Parathyroid adenoma (tissue), 2 donors: ENCODE measurements around the gene IL1RAPL1.

ENCODE experiments used
- H2AFZ ChIP-seq: fragments of 300-600 bp; sonication (generic); one replicate; pipeline ENCODE4 v1.7.0; 2017; ENCODE audit warnings: antibody characterized with exemption, mild to moderate bottlenecking
- H3K27ac ChIP-seq: fragments of 300-600 bp; sonication (generic); one replicate; pipeline ENCODE4 v1.7.0; 2017
- H3K27me3 ChIP-seq: fragments of 300-600 bp; sonication (generic); one replicate; pipeline ENCODE4 v1.7.0; 2017; ENCODE audit warnings: low read length; ENCODE audit not compliant: control insufficient read depth, insufficient read depth
- H3K36me3 ChIP-seq: fragments of 300-600 bp; sonication (generic); one replicate; pipeline ENCODE4 v1.7.0; 2017; ENCODE audit warnings: low read length; ENCODE audit not compliant: control insufficient read depth, insufficient read depth
- H3K4me1 ChIP-seq: fragments of 300-600 bp; sonication (generic); one replicate; pipeline ENCODE4 v1.7.0; 2017; ENCODE audit warnings: control low read depth
- H3K4me2 ChIP-seq: fragments of 300-600 bp; sonication (generic); one replicate; pipeline ENCODE4 v1.7.0; 2017; ENCODE audit warnings: low read length
- H3K4me3 ChIP-seq: fragments of 300-600 bp; sonication (generic); one replicate; pipeline ENCODE4 v1.7.0; 2017; ENCODE audit warnings: low read depth, low read length
- H3K79me2 ChIP-seq: fragments of 300-600 bp; sonication (generic); one replicate; pipeline ENCODE4 v1.7.0; 2017; ENCODE audit warnings: control low read depth
- H3K9ac ChIP-seq: fragments of 300-600 bp; sonication (generic); one replicate; pipeline ENCODE4 v1.7.0; 2017; ENCODE audit warnings: mild to moderate bottlenecking
- H3K9me3 ChIP-seq: fragments of 300-600 bp; sonication (generic); one replicate; pipeline ENCODE4 v1.7.0; 2017; ENCODE audit warnings: low read length; ENCODE audit not compliant: control insufficient read depth
- TF ChIP-seq, protein P1 (sequence below): fragments of 300-600 bp; sonication (generic); IDR thresholded peaks from one replicate; pipeline ENCODE4 v1.7.0; 2017; ENCODE audit warnings: antibody characterized with exemption, mild to moderate bottlenecking
- donor health status: primary hyperparathyroidism.

IL1RAPL1 gene

DNA sequence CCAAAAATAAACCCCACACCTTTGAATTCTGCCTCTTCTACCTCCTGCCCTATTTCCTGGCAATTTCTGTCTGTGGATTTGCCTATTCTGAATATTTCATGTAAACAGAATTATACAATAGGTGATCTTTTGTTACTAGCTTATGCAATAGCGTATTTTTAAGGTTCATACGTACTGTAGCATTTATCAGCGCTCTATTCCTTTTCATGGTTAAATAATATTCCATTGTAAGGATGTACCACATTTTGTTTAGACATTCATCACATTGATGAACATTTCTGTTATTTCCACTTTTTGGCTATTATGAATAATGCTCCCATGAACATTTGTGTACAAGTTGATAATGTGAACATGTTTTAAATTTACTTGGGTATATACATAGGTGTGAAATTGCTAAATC is 847.7 kb downstream of the IL1RAPL1 start:
- Histone ChIP-seq H3K4me1 (no peaks in the 10 kb centered on the region), H3K9me3 (no peaks in the 10 kb centered on the region), H3K27ac (no peak overlapping the region)

DNA sequence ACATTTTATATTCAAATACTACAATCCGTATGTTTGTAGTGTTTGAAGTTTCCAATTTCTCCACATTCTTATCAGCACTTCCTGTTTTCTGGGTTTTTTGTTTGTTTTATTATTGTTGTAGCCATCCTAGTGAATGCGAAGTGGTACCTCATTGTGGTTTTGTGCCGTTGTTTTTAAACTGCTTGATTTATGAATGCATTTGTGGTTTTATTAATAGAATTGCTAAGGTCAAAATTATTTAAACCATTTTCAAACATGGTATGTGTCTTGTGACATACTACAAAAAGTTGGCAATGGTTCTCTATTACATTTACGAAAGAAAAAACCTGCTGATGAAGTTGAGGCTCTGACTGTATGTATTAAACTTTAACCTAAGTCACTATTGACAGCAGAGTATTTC is 848.1 kb downstream of the IL1RAPL1 start:
- TF ChIP-seq, protein P1, sequence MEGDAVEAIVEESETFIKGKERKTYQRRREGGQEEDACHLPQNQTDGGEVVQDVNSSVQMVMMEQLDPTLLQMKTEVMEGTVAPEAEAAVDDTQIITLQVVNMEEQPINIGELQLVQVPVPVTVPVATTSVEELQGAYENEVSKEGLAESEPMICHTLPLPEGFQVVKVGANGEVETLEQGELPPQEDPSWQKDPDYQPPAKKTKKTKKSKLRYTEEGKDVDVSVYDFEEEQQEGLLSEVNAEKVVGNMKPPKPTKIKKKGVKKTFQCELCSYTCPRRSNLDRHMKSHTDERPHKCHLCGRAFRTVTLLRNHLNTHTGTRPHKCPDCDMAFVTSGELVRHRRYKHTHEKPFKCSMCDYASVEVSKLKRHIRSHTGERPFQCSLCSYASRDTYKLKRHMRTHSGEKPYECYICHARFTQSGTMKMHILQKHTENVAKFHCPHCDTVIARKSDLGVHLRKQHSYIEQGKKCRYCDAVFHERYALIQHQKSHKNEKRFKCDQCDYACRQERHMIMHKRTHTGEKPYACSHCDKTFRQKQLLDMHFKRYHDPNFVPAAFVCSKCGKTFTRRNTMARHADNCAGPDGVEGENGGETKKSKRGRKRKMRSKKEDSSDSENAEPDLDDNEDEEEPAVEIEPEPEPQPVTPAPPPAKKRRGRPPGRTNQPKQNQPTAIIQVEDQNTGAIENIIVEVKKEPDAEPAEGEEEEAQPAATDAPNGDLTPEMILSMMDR, result no peak
- H3K9me3 ChIP-seq, result no peaks in the 10 kb centered on the region
- no peaks in the 10 kb centered on the region for H3K36me3 ChIP-seq
- no peak overlapping the region for H3K27ac ChIP-seq
- H3K4me1 ChIP-seq, result no peaks in the 10 kb centered on the region
- H3K9ac ChIP-seq, result no peak overlapping the region
- H3K79me2 ChIP-seq, result no peaks in the 10 kb centered on the region
- no peak overlapping the region for H2AFZ ChIP-seq
- no peak overlapping the region for H3K4me3 ChIP-seq
- H3K4me2 ChIP-seq, result no peak overlapping the region
- no peaks in the 10 kb centered on the region for H3K27me3 ChIP-seq

More for the DNA sequence above, 847.7 kb downstream of the IL1RAPL1 start:
- TF ChIP-seq, protein P1, result no peak
- Histone ChIP-seq H3K36me3 (no peaks in the 10 kb centered on the region), H3K27me3 (no peaks in the 10 kb centered on the region), H3K9ac (no peak overlapping the region), H3K79me2 (no peaks in the 10 kb centered on the region), H2AFZ (no peak overlapping the region), H3K4me2 (no peak overlapping the region), H3K4me3 (no peak overlapping the region)

DNA sequence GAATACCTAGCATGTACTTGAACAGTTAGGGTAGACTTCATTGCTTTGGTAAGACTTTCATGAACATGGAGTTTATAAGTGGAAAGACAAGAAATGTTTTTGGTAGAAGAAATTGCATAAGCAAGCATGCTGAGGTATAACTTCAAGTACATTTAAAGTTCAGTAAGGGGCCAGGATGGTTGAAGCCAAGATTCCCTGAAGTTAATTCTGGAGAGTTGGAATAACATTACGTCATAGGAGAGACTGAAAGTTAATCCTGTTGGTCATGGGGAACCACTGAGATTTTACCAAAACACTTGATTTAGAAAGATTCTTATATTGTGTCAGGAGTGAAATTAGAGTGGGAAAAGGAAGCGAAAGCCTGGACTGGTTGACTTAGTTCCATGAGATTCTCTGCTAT is 860.6 kb downstream of the IL1RAPL1 start:
- no peaks in the 10 kb centered on the region for H3K4me1 ChIP-seq
- no peak overlapping the region for H3K4me2 ChIP-seq
- no peaks in the 10 kb centered on the region for H3K27me3 ChIP-seq
- H3K9ac ChIP-seq, result no peak overlapping the region
- TF ChIP-seq, protein P1, result no peak
- H3K9me3 ChIP-seq, result no peaks in the 10 kb centered on the region
- H3K27ac ChIP-seq, result no peak overlapping the region
- no peaks in the 10 kb centered on the region for H3K79me2 ChIP-seq
- H2AFZ ChIP-seq, result no peak overlapping the region
- no peak overlapping the region for H3K4me3 ChIP-seq
- H3K36me3 ChIP-seq, result no peaks in the 10 kb centered on the region

DNA sequence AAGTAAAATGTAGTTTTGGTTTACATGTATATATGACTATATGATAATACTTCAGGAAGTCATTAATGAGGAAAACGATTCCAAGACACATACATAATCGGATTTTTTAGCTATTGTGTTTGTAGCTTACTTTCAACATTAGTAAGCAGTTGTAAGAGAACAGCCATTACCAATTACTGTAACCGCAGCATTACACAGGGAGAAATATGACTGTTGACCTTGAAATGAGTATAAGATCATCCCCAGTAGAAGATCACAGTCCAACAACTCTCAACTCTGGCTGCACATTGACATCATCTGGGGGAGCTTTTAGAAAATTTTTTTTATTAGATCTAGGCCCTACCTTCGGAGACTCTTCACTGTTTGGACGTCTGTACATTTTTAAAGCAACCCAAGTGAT is 866.1 kb downstream of the IL1RAPL1 start:
- TF ChIP-seq, protein P1, result no peak

DNA sequence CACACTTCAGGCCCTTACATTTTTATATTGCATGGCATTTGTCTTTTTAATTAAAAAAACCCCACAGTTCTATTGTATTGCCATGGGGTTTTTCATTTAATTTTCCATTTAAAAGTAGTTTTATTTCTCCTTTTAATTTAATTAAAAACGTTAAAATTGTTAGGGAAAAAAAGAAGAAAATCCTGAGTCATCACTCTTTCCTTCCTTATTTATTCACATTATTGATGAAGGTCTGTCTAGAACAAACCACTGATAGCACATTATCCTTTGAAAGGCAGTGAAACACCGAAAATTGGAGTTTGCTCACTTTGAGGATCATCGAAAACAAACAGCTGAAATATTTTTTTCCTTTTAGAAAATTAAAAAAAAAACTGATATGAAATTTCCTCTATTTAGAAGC is 868.5 kb downstream of the IL1RAPL1 start:
- TF ChIP-seq, protein P1, result no peak
- no peaks in the 10 kb centered on the region for H3K27me3 ChIP-seq
- H3K27ac ChIP-seq, result no peak overlapping the region
- H3K9me3 ChIP-seq, result no peaks in the 10 kb centered on the region
- no peak overlapping the region for H2AFZ ChIP-seq
- no peak overlapping the region for H3K4me3 ChIP-seq
- H3K4me1 ChIP-seq, result no peaks in the 10 kb centered on the region
- no peak overlapping the region for H3K9ac ChIP-seq
- no peaks in the 10 kb centered on the region for H3K36me3 ChIP-seq
- H3K4me2 ChIP-seq, result no peak overlapping the region
- H3K79me2 ChIP-seq, result no peaks in the 10 kb centered on the region

More for the DNA sequence above, 866.1 kb downstream of the IL1RAPL1 start:
- Histone ChIP-seq H3K36me3 (no peaks in the 10 kb centered on the region), H3K9me3 (no peaks in the 10 kb centered on the region), H3K27ac (no peak overlapping the region), H3K4me2 (no peak overlapping the region), H3K79me2 (no peaks in the 10 kb centered on the region), H2AFZ (no peak overlapping the region), H3K27me3 (no peaks in the 10 kb centered on the region), H3K9ac (no peak overlapping the region), H3K4me3 (no peak overlapping the region), H3K4me1 (no peaks in the 10 kb centered on the region)
